ENCODE data around the gene NOM1.
"Not testable (repeated sequence)": the region's sequence is repeated elsewhere in the genome, so short reads cannot be mapped to it uniquely, and the experiment has no call there.

DNA sequence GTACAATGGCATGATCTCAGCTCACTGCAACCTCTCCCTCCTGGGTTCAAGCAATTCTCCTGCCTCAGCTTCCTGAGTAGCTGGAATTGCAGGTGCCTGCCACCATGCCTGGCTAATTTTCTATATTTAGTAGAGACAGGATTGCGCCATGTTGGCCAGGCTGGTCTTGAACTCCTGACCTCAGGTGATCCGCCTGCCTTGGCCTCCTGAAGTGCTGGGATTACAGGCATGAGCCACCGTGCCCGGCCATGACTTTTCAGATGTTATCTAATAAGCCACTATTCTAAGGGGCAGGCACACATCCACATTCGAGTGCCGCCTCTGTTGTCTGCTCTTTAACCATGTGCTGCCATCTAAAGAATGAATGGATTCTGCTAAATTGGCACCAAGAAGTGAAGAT lies 27.2 kb upstream of the NOM1 start:
- not testable (repeated sequence) for TF ChIP-seq EZH2 (IDR thresholded peaks at IDR 0.05; ENCODE audit: borderline replicate concordance, low read depth, low read length, severe bottlenecking)
- TF ChIP-seq, protein P1, sequence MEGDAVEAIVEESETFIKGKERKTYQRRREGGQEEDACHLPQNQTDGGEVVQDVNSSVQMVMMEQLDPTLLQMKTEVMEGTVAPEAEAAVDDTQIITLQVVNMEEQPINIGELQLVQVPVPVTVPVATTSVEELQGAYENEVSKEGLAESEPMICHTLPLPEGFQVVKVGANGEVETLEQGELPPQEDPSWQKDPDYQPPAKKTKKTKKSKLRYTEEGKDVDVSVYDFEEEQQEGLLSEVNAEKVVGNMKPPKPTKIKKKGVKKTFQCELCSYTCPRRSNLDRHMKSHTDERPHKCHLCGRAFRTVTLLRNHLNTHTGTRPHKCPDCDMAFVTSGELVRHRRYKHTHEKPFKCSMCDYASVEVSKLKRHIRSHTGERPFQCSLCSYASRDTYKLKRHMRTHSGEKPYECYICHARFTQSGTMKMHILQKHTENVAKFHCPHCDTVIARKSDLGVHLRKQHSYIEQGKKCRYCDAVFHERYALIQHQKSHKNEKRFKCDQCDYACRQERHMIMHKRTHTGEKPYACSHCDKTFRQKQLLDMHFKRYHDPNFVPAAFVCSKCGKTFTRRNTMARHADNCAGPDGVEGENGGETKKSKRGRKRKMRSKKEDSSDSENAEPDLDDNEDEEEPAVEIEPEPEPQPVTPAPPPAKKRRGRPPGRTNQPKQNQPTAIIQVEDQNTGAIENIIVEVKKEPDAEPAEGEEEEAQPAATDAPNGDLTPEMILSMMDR (IDR thresholded peaks at IDR 0.05; ENCODE audit: borderline replicate concordance, extremely low read depth, low read length, poor library complexity, severe bottlenecking): not testable (repeated sequence)
